ENCODE results near the gene HMGN1. TPM values are rescaled to one million over a fixed set of nuclear protein-coding genes. Genes with fewer than 3 reads are reported as not detected.

Gene HMGN1
- total and polyA plus RNA-seq, 4 experiments from 2014 or later, result 193 to 358 (median 236) TPM

DNA sequence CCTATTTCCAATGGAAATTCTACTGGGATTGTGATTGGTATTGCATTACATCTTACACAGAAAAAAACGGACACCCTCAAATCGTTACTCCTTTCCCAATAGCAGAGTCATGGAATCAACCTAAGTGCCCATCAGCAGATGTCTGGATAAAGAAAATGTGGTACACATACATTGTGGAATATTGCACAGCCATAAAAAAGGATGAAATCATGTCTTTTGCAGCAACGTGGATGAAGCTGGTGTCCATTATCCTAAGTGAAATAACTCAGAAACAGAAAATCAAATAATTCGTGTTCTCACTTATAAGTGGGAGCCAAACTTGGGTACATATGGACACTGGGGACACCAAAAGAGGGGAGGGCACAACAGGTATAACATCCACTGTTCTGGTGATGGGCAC lies 14.3 kb downstream of the HMGN1 start:
- ChIA-PET POLR2A (ENCODE audit: partially characterized antibody) (no interaction called here), CTCF (ENCODE audit: partially characterized antibody) (no interaction called here)
- Histone ChIP-seq H3K36me3 (ENCODE audit: insufficient read depth, low read length) (no peaks in the 10 kb centered on the region), H3K4me3 (ENCODE audit: low read length in 2 of 2) (no peak overlapping the region), H3K27me3 (ENCODE audit: insufficient read depth, low read length) (no peaks in the 10 kb centered on the region), H3K4me1 (ENCODE audit: insufficient read depth, low read length) (no peaks in the 10 kb centered on the region), H3K9me3 (ENCODE audit: control insufficient read depth in 1 of 2, low read length in 2 of 2) (no peaks in the 10 kb centered on the region), H3K27ac (ENCODE audit: low read depth, low read length) (no peak overlapping the region)
- H3K4me1 Mint-ChIP-seq, result no peaks in the 10 kb centered on the region
- no peaks in the 10 kb centered on the region for H3K27me3 Mint-ChIP-seq
- no peak overlapping the region for H3K27ac Mint-ChIP-seq
- no peaks in the 10 kb centered on the region for H3K9me3 Mint-ChIP-seq
- intact Hi-C loops (cut with micrococcal nuclease), result no loop called here
- H3K4me3 Mint-ChIP-seq, result no peak overlapping the region
- no peak for DNase-seq
- H3K36me3 Mint-ChIP-seq, result no peaks in the 10 kb centered on the region

- ChIA-PET POLR2A (ENCODE audit: partially characterized antibody) (no interaction called here), CTCF (ENCODE audit: partially characterized antibody) (interaction anchor here (1.6 kb wide), 1 partner anchor 14 kb away, joined by 4 read pairs; no protein-coding TSS in a partner anchor)
- Mint-ChIP-seq H3K27me3 (peaks cover 0 to 1% of the 10 kb centered on the region in 2 donors), H3K9me3 (no peaks in the 10 kb centered on the region), H3K4me3 (no peak overlapping the region), H3K27ac (peak overlapping the region in 1 of 7 donors; percentile 14), H3K4me1 (no peaks in the 10 kb centered on the region), H3K36me3 (no peaks in the 10 kb centered on the region)
- no peak overlapping the region for H3K27ac ChIP-seq (ENCODE audit: low read depth, low read length)
- H3K36me3 ChIP-seq (ENCODE audit: insufficient read depth, low read length), result no peaks in the 10 kb centered on the region
- DNase-seq, result no peak
- peaks cover 6% of the 10 kb centered on the region for H3K27me3 ChIP-seq (ENCODE audit: insufficient read depth, low read length)
- no peaks in the 10 kb centered on the region for H3K9me3 ChIP-seq (ENCODE audit: control insufficient read depth in 1 of 2, low read length in 2 of 2)
- intact Hi-C loops (cut with micrococcal nuclease), result no loop called here
- H3K4me1 ChIP-seq (ENCODE audit: insufficient read depth, low read length), result no peaks in the 10 kb centered on the region
- no peak overlapping the region for H3K4me3 ChIP-seq (ENCODE audit: low read length in 2 of 2)
Observed at GRCh38 chr21:39332175-39332574, 16.7 kb downstream of the HMGN1 start.

GRCh38 chr21:39330001-39330400 lies 18.9 kb downstream of the HMGN1 start:
- POLR2A ChIA-PET (ENCODE audit: partially characterized antibody), result no interaction called here
- Histone ChIP-seq H3K4me3 (ENCODE audit: low read length in 2 of 2) (no peak overlapping the region), H3K36me3 (ENCODE audit: insufficient read depth, low read length) (no peaks in the 10 kb centered on the region), H3K27me3 (ENCODE audit: insufficient read depth, low read length) (peaks cover 6% of the 10 kb centered on the region), H3K27ac (ENCODE audit: low read depth, low read length) (no peak overlapping the region), H3K9me3 (ENCODE audit: control insufficient read depth in 1 of 2, low read length in 2 of 2) (no peaks in the 10 kb centered on the region), H3K4me1 (ENCODE audit: insufficient read depth, low read length) (no peaks in the 10 kb centered on the region)
- no peak for DNase-seq
- H3K4me3 Mint-ChIP-seq, result no peak overlapping the region
- peaks cover 1 to 4% of the 10 kb centered on the region in 2 donors for H3K27me3 Mint-ChIP-seq
- intact Hi-C loops (cut with micrococcal nuclease), result no loop called here
- H3K36me3 Mint-ChIP-seq, result no peaks in the 10 kb centered on the region
- H3K9me3 Mint-ChIP-seq, result no peaks in the 10 kb centered on the region
- no peaks in the 10 kb centered on the region for H3K4me1 Mint-ChIP-seq
- H3K27ac Mint-ChIP-seq, result no peak overlapping the region
- CTCF ChIA-PET (ENCODE audit: partially characterized antibody), result no interaction called here

- no peak overlapping the region for H3K27ac Mint-ChIP-seq
- Histone ChIP-seq H3K36me3 (ENCODE audit: insufficient read depth, low read length) (no peaks in the 10 kb centered on the region), H3K4me3 (ENCODE audit: low read length in 2 of 2) (no peak overlapping the region), H3K9me3 (ENCODE audit: control insufficient read depth in 1 of 2, low read length in 2 of 2) (no peaks in the 10 kb centered on the region), H3K4me1 (ENCODE audit: insufficient read depth, low read length) (no peaks in the 10 kb centered on the region), H3K27me3 (ENCODE audit: insufficient read depth, low read length) (peaks cover 6% of the 10 kb centered on the region), H3K27ac (ENCODE audit: low read depth, low read length) (no peak overlapping the region)
- no peak overlapping the region for H3K4me3 Mint-ChIP-seq
- no peaks in the 10 kb centered on the region for H3K9me3 Mint-ChIP-seq
- no peaks in the 10 kb centered on the region for H3K4me1 Mint-ChIP-seq
- no peaks in the 10 kb centered on the region for H3K36me3 Mint-ChIP-seq
- no peak for DNase-seq
- ChIA-PET CTCF (ENCODE audit: partially characterized antibody) (no interaction called here), POLR2A (ENCODE audit: partially characterized antibody) (interaction anchor here (2.8 kb wide), 1 partner anchor 22 kb away, joined by 7 read pairs; the partner anchor contains the start of gene HMGN1)
- intact Hi-C loops (cut with micrococcal nuclease), result no loop called here
- H3K27me3 Mint-ChIP-seq, result peaks cover 1 to 4% of the 10 kb centered on the region in 2 donors
Observed at GRCh38 chr21:39327727-39328126, 21.2 kb downstream of the HMGN1 start.

- CTCF ChIA-PET (ENCODE audit: partially characterized antibody), result no interaction called here
Observed at GRCh38 chr21:39326607-39327307, 22.1 kb downstream of the HMGN1 start.

DNA sequence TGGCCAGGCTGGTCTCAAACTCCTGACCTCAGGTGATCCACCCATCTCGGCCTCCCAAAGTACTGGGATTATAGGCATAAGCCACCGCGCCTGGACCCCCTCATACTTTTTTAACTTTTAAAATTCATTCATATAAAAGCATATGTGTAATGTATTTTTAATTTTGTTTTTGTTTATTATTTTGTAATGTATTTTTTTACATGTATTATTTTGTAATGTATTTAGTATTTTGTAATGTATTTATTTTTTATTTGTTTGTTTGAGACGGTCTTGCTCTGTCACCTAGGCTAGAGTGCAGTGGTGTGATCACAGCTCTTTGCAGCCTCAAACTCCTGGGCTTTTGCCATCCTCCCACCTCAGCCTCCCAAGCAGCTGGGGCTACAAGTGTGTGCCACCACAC lies 23.4 kb downstream of the HMGN1 start:
- CTCF ChIA-PET (ENCODE audit: partially characterized antibody), result no interaction called here
- intact Hi-C loops (cut with micrococcal nuclease), result no loop called here

More at GRCh38 chr21:39326607-39327307, 22.1 kb downstream of the HMGN1 start:
- Mint-ChIP-seq H3K27me3 (peaks cover 1 to 4% of the 10 kb centered on the region in 2 donors), H3K27ac (peak overlapping the region in 1 of 7 donors; percentile 53), H3K4me3 (no peak overlapping the region), H3K4me1 (no peaks in the 10 kb centered on the region), H3K36me3 (no peaks in the 10 kb centered on the region), H3K9me3 (no peaks in the 10 kb centered on the region)
- DNase-seq, result no peak
- POLR2A ChIA-PET (ENCODE audit: partially characterized antibody), result interaction anchor here (2.8 kb wide), 1 partner anchor 23 kb away, joined by 7 read pairs; the partner anchor contains the start of gene HMGN1
- intact Hi-C loops (cut with micrococcal nuclease), result no loop called here
- H3K9me3 ChIP-seq (ENCODE audit: control insufficient read depth in 1 of 2, low read length in 2 of 2), result no peaks in the 10 kb centered on the region
- no peak overlapping the region for H3K4me3 ChIP-seq (ENCODE audit: low read length in 2 of 2)
- H3K4me1 ChIP-seq (ENCODE audit: insufficient read depth, low read length), result no peaks in the 10 kb centered on the region
- no peak overlapping the region for H3K27ac ChIP-seq (ENCODE audit: low read depth, low read length)
- peaks cover 6% of the 10 kb centered on the region for H3K27me3 ChIP-seq (ENCODE audit: insufficient read depth, low read length)
- H3K36me3 ChIP-seq (ENCODE audit: insufficient read depth, low read length), result no peaks in the 10 kb centered on the region

DNA sequence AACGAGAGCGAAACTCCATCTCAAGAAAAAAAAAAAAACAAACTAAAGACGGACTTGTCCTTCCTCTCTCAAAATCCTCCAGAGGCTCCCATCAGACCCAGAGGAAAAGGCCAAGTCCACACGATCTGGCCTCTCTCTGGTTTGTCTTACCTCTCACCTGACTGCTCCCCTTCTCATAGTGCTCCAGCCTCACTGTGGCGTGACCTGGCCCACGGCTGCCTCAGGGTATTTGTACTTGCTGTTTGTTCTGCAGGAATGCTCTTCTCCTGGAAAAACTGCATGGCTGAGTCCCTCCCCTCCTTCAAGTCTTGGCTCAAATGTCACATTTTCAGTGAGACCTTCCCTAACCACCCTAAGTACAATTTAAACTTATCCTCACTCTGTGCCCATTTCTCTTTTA lies 27.5 kb downstream of the HMGN1 start:
- Histone ChIP-seq H3K27ac (ENCODE audit: low read depth, low read length) (no peak overlapping the region), H3K4me1 (ENCODE audit: insufficient read depth, low read length) (no peaks in the 10 kb centered on the region), H3K27me3 (ENCODE audit: insufficient read depth, low read length) (no peaks in the 10 kb centered on the region), H3K9me3 (ENCODE audit: control insufficient read depth in 1 of 2, low read length in 2 of 2) (no peaks in the 10 kb centered on the region), H3K4me3 (ENCODE audit: low read length in 2 of 2) (no peak overlapping the region), H3K36me3 (ENCODE audit: insufficient read depth, low read length) (no peaks in the 10 kb centered on the region)
- H3K9me3 Mint-ChIP-seq, result no peaks in the 10 kb centered on the region
- peaks cover under 1 to 1% of the 10 kb centered on the region in 2 donors for H3K27me3 Mint-ChIP-seq
- ChIA-PET POLR2A (ENCODE audit: partially characterized antibody) (no interaction called here), CTCF (ENCODE audit: partially characterized antibody) (no interaction called here)
- H3K4me1 Mint-ChIP-seq, result peaks cover 0 to 5% (median 3%) of the 10 kb centered on the region in 4 donors
- DNase-seq, result no peak
- H3K4me3 Mint-ChIP-seq, result no peak overlapping the region
- intact Hi-C loops (cut with micrococcal nuclease), result no loop called here
- no peaks in the 10 kb centered on the region for H3K36me3 Mint-ChIP-seq
- peak overlapping the region in 1 of 7 donors; percentile 66 for H3K27ac Mint-ChIP-seq

More for the DNA sequence above, 23.4 kb downstream of the HMGN1 start:
- H3K4me1 Mint-ChIP-seq, result no peaks in the 10 kb centered on the region
- H3K36me3 Mint-ChIP-seq, result no peaks in the 10 kb centered on the region
- Histone ChIP-seq H3K27ac (ENCODE audit: low read depth, low read length) (no peak overlapping the region), H3K27me3 (ENCODE audit: insufficient read depth, low read length) (peaks cover 6% of the 10 kb centered on the region), H3K9me3 (ENCODE audit: control insufficient read depth in 1 of 2, low read length in 2 of 2) (no peaks in the 10 kb centered on the region), H3K4me1 (ENCODE audit: insufficient read depth, low read length) (no peaks in the 10 kb centered on the region), H3K4me3 (ENCODE audit: low read length in 2 of 2) (no peak overlapping the region), H3K36me3 (ENCODE audit: insufficient read depth, low read length) (no peaks in the 10 kb centered on the region)
- no peak overlapping the region for H3K4me3 Mint-ChIP-seq
- POLR2A ChIA-PET (ENCODE audit: partially characterized antibody), result interaction anchor here (2.8 kb wide), 1 partner anchor 24 kb away, joined by 7 read pairs; the partner anchor contains the start of gene HMGN1
- DNase-seq, result no peak
- H3K27me3 Mint-ChIP-seq, result peaks cover 1 to 4% of the 10 kb centered on the region in 2 donors
- H3K27ac Mint-ChIP-seq, result no peak overlapping the region
- H3K9me3 Mint-ChIP-seq, result no peaks in the 10 kb centered on the region

All from CD4-positive, alpha-beta memory T cell (primary cell).